Fibroblast of villous mesenchyme (primary cell): ENCODE results near the gene HIPK1. TPM values are rescaled to one million over a fixed set of nuclear protein-coding genes. Genes with fewer than 3 reads are reported as not detected.
A peak's percentile ranks its signal among the peaks of the same experiment; 100 is the strongest.
"Not testable (repeated sequence)": the region's sequence is repeated elsewhere in the genome, so short reads cannot be mapped to it uniquely, and the experiment has no call there.

Experiments
- DNase-seq: peaks from one replicate; pipeline ENCODE4 v3.0.0-alpha.2; 2010; ENCODE audit warnings: low read depth
- H3K4me3 ChIP-seq: 2 replicates; pipeline ENCODE4 v1.5.1; 2011; ENCODE audit warnings: low read depth, mild to moderate bottlenecking, low read length
- CTCF ChIP-seq: IDR thresholded peaks from 2 replicates; pipeline ENCODE4 v1.5.1; 2012; ENCODE audit warnings: low read depth, mild to moderate bottlenecking, low read length; ENCODE audit not compliant: insufficient read depth
- total RNA-seq: library from RNA; depleted of rRNA; stranded (reverse); fragments of >200 nt; gene quantifications from 2 replicates; pipeline ENCODE4 v1.2.3, GENCODE V29; 2012

Gene HIPK1
- total RNA-seq, 1 donor: 32.4 TPM

GRCh38 chr1:114008480-114008941, 79.4 kb downstream of the HIPK1 start:
- TF ChIP-seq CTCF: no peak
- no peak overlapping the region for H3K4me3 ChIP-seq
- DNase-seq: peak; percentile 88

DNA sequence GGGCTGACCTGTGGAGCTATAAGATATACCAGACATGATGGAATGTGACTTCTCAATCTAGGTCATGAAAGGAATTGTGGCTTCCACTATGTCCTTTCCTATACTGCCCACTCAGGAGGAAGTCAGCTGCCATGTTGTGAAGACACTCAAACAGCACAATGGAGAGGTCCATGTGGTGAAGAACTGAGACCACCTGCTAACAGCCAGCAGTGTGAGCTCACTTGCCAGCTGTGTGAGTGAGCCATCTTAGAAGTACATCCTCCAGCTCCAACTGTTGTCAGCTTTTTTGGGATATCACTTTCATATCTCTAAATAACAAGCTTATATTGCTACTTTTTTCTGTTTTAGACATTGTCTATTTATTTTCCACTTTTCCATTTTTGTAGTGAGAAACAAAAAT, 79.9 kb downstream of the HIPK1 start:
- DNase-seq: no peak
- no peak for TF ChIP-seq CTCF
- no peak overlapping the region for H3K4me3 ChIP-seq

- no peak for TF ChIP-seq CTCF
- no peak overlapping the region for H3K4me3 ChIP-seq
- peak; percentile 68 for DNase-seq
These were observed 80.3 kb downstream of the HIPK1 start for GRCh38 chr1:114009393-114009792.

GRCh38 chr1:114010433-114011184, 81.5 kb downstream of the HIPK1 start:
- no peak for TF ChIP-seq CTCF
- no peak for DNase-seq

GRCh38 chr1:114011796-114012195, 82.7 kb downstream of the HIPK1 start:
- TF ChIP-seq CTCF: no peak
- no peak overlapping the region for H3K4me3 ChIP-seq
- no peak for DNase-seq

More at GRCh38 chr1:114010433-114011184, 81.5 kb downstream of the HIPK1 start:
- no peak overlapping the region for H3K4me3 ChIP-seq

DNA sequence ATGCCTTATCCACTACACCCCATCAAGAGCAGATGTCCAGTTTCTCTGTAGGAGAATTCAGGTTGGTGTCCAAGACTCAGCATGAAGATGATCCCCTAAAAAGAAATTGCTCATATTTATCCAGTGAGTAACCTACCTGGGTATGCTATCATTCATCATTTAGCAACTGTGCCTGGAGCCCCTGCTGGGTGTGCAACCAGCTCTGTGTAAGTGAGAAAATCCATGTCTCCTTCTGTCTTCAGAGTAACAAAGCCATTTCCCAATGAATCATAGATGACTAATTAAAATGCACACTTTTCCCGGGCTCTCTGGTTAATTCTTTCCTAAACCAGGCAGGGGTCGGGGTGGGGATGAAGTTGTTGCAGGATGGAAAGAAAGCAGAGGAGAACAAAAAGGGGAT, 86.0 kb downstream of the HIPK1 start:
- DNase-seq: no peak
- no peak overlapping the region for H3K4me3 ChIP-seq
- TF ChIP-seq CTCF: no peak

- not testable (repeated sequence) for DNase-seq, H3K4me3 ChIP-seq
These were observed 90.6 kb downstream of the HIPK1 start for GRCh38 chr1:114019724-114020123.
